IPS-18c (cell line): ENCODE data around the gene FADS2.

Experiments
- H3K4me3 ChIP-seq: 2 replicates; pipeline ENCODE4 v1.7.0; 2013; ENCODE audit warnings: low read depth, mild to moderate bottlenecking, low read length, moderate library complexity; ENCODE audit not compliant: insufficient read depth
- H3K9me3 ChIP-seq: one replicate; pipeline ENCODE4 v1.6.1; 2013; ENCODE audit warnings: mild to moderate bottlenecking, low read length, moderate library complexity; ENCODE audit not compliant: control insufficient read depth, insufficient read depth

Gene FADS2

DNA sequence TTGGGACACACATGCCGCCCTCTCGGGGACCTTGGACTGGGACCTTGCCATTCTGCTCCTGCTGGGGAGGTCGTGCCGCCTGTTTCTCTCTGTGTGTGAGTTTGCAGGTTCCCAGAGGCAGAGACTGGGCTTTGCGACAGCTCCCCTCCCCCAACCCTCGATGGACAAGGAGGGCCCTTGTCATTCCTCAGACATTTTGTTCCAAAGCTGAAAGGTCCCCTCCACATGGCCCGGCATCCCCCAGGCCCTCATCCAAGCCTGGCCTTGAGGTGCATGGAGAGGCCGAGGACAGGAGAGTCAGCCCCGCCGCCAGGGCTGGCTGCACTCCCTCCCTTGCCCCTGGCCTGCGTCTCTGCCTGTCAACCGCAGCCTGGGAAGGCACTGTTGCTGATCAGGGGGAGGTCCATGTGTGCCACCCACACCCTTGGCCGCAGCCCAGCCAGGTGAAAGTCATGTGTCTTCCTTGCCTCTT lies 25.6 kb downstream of the FADS2 start:
- no peak overlapping the region for H3K4me3 ChIP-seq
- H3K9me3 ChIP-seq = no peaks in the 10 kb centered on the region

DNA sequence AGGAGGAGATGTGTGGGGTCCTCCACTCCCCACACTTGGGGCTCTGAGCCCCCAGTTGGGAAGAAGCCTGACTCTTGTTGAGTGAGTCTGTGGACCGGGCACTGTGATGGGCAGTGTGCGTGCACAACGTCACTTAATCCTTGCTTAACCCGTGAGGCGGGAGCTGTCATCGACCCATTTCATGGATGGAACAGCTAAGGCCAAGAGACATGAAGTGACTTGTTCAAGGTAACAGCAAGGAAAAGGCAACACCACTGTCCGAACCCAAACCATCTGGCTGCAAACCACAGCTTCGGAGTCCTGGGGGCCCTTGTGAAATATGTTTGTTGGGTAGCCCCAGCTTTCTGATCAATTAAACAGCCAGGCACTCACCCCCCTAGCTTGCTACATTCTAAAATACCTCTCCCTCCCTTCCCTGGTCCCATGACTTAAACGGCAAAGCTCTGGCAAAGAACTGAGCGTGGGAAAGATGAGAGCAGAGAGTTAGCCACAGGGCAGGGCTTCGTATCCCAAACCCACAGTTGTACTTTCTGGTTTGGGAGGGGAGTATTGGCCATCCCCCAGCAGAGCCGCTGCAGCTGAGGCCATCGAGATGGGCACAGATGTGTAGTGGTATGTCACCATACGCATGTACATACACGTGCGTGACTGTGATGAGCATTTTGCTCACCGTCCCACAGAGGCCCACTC lies 26.3 kb downstream of the FADS2 start:
- no peak overlapping the region for H3K4me3 ChIP-seq

DNA sequence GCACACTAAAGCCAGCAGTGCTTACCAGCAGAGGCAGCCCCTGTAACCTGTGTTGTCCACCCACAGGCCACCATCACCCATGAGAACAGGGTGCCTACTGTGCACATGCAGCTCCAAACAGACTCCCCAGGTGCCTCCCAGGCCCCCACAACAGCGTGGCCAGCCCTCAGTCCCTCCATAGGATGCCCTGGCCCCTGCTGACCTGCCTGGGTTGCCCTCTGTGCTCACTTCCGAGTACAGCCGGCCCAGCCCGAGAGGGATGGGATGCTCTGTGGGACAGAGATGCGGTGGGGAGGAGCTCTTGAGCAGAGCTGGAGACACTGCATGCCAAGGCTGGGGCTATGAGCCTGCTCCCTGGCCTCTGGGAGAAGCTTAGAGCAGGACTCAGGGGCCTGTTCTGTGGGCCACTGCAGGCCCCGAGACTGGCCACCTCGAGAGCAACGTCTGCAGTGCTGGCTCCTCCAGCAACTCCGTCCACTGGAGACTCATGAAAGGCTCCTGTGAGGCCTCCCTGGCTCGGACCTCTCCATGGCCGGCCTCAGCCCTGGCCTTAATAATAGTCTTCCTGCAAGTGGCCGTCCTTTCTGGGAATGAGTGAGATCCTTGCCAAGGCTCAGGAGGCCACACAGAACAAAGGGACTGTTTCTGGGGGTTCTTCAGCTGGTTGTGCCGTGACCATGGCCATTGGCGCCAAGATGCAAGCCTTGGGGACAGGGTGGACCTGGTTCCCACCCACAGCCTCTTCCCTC lies 27.0 kb downstream of the FADS2 start:
- Histone ChIP-seq H3K9me3 (no peaks in the 10 kb centered on the region), H3K4me3 (no peak overlapping the region)

More for the DNA sequence above, 26.3 kb downstream of the FADS2 start:
- H3K9me3 ChIP-seq = no peaks in the 10 kb centered on the region

DNA sequence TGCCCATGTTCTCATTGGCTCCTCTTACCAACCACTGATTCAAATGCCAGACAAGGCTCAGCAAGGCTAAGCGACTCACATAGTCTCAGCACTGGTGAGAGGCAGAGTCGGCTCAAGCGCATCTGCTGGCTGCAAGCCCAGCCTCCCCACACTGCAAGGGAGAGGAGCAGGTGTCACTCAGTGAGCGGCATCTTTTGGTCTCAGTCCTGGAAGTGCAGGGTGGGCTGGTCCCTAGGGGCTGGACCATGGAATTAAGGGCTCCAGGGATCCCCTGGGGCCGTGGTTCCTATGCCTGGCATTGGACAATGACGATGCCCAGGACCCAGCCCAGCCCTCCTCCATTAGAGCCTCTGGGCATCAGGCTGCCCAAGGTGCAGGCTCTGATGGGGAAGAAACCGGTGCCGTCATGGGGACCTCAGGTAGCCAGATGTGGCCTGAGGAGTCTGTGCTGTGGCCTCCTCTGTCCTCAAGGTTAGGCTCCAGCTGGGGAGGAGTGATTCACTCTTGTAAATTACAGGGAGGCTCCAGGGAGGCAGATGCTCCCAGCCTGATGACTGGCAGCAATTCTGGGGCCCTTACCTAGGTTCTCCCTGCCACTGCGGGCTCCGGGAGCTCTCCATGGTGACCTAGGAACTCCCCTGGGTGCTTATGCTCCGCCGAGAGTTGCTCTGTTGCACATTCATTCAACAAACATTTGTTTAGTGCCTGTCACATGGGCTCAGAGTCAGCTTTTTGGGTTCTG lies 28.0 kb downstream of the FADS2 start:
- H3K9me3 ChIP-seq = no peaks in the 10 kb centered on the region
- no peak overlapping the region for H3K4me3 ChIP-seq

DNA sequence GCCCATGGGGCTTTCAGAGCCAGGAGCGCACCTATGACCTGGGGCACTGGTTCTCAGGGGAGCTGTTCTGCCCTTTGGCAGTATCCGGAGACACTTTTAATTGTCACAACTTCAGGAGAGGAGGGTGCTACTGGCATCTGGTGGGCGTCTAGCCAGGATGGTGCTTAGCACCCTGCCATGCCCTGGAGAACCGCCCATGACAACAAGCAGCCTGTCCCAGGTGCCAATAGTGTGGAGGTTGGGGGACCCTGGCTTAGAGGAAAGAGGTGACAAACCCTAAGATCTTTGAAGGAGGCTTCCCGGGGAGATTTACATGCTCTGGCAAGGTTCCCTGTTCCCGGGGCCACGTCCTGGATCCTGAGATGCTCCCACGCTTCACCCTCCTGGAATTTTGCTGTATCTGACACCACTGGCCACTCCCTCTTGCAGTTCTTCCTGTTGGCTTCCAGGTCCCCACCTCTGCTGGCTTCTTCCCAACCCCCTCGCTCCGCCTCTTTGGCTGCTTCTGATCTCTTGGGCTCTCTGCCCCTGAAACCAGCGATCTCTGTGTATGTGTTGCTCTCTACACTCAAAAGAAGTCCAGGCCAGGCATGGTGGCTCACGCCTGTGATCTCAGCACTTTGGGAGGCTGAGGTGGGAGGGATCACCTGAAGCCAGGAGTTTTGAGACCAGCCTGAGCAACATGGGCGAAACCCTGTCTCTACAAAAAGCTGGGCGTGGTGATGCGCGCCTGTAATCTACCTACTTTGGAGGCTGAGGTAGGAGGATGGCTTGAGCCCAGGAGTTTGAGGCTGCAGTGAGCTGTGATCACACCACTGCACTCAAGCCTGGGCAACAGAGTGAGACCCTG lies 32.2 kb downstream of the FADS2 start:
- Histone ChIP-seq H3K9me3 (no peaks in the 10 kb centered on the region), H3K4me3 (no peak overlapping the region)

DNA sequence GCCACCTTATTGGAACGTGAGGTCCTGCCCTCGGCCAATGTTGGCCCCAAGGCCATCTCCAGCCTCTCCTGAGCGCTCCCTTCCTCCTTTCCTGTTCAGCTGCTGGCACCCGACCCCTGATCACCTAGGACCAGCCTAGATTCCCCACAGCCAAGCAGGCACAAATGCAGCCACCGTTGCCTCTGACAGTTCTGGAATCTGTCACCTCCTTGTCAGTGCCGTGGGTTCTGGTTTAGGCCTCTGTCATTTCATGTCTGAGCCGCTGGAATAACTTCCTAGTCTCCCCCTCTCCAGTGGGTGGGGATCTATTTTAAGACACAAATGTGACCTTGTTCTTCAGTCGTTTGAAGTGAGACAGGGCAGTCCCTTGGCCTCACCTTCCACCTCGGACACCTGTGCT lies 33.5 kb downstream of the FADS2 start:
- Histone ChIP-seq H3K4me3 (no peak overlapping the region), H3K9me3 (no peaks in the 10 kb centered on the region)

DNA sequence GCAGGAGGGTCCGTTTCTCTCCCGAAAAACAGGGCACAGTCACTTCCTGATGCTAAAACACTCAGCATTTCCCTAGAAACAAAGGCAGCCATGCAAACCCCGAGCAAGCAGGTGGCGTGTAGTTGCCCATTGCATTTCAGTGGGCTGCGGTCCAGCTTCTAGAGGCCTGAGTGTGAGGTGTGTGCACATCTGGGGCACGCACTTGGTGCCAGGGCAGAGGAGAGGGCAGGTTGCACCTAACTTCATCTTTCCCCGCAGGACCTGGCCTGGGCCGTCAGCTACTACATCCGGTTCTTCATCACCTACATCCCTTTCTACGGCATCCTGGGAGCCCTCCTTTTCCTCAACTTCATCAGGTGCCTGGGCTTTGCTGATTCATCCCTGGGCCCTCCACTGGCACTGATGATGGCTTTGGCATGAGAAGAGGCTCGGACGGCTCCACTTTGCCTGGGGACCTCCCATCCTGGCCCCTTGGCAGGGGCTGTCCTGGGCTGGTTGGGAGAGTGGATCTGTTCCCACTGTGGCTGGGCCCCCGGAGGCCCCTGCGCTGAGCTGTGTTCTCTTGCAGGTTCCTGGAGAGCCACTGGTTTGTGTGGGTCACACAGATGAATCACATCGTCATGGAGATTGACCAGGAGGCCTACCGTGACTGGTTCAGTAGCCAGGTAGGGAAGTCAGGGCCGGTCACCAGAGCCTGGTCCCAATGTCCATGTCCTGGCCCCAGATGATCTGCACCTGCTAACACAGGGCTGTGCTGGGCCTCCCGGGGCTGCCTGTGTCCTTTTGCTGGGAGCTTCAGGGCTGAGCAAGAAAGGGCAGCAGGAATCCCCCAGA lies 34.8 kb downstream of the FADS2 start:
- Histone ChIP-seq H3K4me3 (no peak overlapping the region), H3K9me3 (no peaks in the 10 kb centered on the region)

DNA sequence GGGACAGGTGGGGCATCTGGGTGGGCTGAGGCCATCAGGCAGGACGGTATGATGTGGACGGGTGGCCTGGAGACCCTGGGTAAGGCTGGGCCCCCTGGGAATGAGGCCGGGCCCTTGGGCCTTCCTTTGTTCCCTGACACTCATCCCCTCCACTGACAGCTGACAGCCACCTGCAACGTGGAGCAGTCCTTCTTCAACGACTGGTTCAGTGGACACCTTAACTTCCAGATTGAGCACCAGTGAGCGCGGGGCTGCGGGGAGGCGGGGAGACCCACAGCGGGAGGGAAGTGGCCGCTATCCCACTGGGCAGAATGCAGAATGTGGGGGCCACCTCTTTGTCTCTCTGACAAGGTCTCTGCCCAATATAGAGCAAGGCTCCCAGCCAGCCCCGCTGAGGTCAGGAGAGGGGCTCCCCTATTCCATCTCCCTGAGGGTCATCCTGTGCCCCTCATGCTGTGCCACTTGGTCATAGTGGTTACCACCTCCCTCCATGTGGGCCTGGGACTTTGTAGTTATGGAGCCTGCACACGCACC lies 35.5 kb downstream of the FADS2 start:
- Histone ChIP-seq H3K9me3 (no peaks in the 10 kb centered on the region), H3K4me3 (no peak overlapping the region)

DNA sequence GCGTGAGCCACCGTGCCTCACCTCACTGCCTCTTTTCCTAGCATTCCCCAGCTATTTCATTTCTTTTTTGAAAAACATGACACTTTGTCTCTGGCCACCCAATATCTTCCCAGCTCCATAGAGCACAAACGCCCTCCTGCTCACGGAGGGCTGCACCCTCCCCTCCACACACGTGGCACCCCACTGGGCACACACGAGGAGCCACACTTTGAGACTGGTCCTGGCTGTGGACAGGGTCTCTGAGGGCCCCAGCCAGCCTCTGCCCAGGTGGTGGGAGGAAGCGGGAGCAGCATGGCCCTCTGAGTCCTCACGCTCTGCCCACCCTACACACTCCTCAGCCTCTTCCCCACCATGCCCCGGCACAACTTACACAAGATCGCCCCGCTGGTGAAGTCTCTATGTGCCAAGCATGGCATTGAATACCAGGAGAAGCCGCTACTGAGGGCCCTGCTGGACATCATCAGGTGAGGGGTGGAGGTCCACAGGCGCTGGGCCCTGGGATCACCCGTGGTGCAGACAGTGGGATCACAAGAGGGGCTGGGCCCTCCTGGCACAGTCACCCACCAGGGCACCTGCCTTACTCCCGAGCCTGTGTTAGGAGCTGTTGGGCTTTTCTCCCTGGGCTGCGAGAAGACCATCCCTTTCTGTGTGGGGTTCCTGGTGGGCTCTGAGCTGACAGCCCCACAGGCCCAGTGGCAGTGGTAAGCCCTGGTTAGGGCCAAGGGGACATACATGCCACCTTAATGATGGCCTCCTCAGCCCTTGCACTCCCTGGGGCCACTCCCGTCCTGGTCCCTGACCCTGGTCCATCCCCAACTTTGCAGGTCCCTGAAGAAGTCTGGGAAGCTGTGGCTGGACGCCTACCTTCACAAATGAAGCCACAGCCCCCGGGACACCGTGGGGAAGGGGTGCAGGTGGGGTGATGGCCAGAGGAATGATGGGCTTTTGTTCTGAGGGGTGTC lies 37.0 kb downstream of the FADS2 start:
- Histone ChIP-seq H3K9me3 (no peaks in the 10 kb centered on the region), H3K4me3 (no peak overlapping the region)

DNA sequence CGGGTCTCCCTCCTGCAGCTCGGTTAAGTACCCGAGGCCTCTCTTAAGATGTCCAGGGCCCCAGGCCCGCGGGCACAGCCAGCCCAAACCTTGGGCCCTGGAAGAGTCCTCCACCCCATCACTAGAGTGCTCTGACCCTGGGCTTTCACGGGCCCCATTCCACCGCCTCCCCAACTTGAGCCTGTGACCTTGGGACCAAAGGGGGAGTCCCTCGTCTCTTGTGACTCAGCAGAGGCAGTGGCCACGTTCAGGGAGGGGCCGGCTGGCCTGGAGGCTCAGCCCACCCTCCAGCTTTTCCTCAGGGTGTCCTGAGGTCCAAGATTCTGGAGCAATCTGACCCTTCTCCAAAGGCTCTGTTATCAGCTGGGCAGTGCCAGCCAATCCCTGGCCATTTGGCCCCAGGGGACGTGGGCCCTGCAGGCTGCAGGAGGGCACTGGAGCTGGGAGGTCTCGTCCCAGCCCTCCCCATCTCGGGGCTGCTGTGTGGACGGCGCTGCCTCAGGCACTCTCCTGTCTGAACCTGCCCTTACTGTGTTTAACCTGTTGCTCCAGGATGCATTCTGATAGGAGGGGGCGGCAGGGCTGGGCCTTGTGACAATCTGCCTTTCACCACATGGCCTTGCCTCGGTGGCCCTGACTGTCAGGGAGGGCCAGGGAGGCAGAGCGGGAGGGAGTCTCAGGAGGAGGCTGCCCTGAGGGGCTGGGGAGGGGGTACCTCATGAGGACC lies 38.3 kb downstream of the FADS2 start:
- no peaks in the 10 kb centered on the region for H3K9me3 ChIP-seq
- no peak overlapping the region for H3K4me3 ChIP-seq

DNA sequence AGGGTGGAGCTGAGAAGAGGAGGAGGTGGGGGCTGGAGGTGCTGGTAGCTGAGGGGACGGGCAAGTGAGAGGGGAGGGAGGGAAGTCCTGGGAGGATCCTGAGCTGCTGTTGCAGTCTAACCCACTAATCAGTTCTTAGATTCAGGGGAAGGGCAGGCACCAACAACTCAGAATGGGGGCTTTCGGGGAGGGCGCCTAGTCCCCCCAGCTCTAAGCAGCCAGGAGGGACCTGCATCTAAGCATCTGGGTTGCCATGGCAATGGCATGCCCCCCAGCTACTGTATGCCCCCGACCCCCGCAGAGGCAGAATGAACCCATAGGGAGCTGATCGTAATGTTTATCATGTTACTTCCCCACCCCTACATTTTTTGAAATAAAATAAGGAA lies 38.9 kb downstream of the FADS2 start:
- no peak overlapping the region for H3K4me3 ChIP-seq
- no peaks in the 10 kb centered on the region for H3K9me3 ChIP-seq

DNA sequence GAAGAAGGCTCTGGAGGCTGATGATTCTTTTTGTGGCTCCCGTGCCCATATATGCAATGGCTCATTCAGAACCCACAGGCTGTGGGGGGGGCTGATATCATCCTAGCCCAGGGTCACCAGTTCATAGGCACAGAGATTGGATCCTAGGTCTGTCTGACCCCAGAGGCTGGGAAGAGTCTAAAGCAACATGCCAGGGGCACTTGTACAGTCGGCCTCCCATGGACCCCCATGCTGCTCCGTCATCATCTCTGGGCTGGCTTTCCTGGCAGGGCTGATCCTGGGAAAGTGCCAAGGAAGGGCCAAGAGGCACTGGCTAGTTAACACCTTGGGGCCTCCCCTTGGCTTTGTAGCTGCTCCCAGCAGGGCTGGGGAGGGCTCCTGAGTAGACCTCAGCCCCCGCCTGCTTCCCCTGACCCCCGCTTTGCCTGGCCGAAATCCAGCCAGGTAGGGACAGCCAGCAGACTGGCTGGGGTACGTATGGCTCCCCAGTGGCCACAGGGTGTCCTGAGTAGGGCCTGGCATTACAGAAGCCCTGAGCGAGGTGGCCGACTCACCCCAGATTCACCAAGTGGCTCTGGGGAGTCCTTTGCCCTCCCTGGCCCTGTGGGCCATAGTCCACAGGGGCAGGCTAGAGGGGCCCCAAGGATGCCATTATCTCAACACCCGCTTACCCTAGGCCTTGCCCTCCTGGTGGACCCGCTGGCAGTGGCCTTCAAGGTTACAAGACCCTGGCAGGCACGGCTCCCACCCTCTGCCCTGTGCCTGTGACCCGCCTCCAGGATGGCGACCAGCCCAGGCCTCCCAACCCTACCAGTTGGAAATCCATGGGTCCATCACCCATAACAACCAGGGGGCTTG lies 40.7 kb downstream of the FADS2 start:
- Histone ChIP-seq H3K9me3 (no peaks in the 10 kb centered on the region), H3K4me3 (no peak overlapping the region)

DNA sequence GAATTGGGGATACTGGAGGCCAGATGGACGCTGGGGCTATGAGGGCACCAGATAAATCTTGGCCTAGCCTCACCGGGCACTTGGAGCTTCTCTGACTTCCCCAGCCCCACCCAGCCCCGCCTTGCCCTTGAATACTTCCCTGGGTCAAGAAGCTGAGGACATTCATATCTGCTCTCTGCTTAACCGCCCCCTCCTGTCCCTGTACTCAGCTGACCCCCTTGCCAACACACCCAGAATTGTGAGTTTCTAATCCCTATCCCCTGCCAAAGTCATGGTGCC lies 41.3 kb downstream of the FADS2 start:
- Histone ChIP-seq H3K4me3 (no peak overlapping the region), H3K9me3 (no peaks in the 10 kb centered on the region)
